AG04450 (cell line): ENCODE data around the gene ZBTB7C. TPM values are rescaled to one million over a fixed set of nuclear protein-coding genes. Genes with fewer than 3 reads are reported as not detected.

ENCODE experiments used
- CTCF ChIA-PET: fragments of 300-600, 350-600 bp; formaldehyde crosslinking; extraction: SDS; loops from one replicate; lab custom pipeline; 2022; ENCODE audit warnings: antibody characterized with exemption, inconsistent platforms; lab: Charles Lee
- POLR2A ChIA-PET: fragments of 350-600 bp; formaldehyde crosslinking; extraction: SDS; loops from one replicate; lab custom pipeline; 2021; ENCODE audit warnings: antibody characterized with exemption, inconsistent platforms; lab: Yijun Ruan, JAX
- DNase-seq: peaks from one replicate; pipeline ENCODE4 v3.0.0-alpha.2; 2011; ENCODE audit warnings: low read depth, low spot score
- H3K27ac ChIP-seq: one replicate; pipeline ENCODE4 v1.5.1; 2012; ENCODE audit warnings: low read depth, low read length, control low read depth
- H3K27me3 ChIP-seq: one replicate; pipeline ENCODE4 v1.6.0; 2012; ENCODE audit warnings: low read length; ENCODE audit not compliant: control insufficient read depth, insufficient read depth
- H3K4me3 ChIP-seq: 2 replicates; pipeline ENCODE4 v1.5.1; 2011; ENCODE audit warnings: mild to moderate bottlenecking, low read depth, low read length, control low read depth
- H3K9me3 ChIP-seq: 2 replicates; pipeline ENCODE4 v1.5.1; 2012; ENCODE audit warnings: low read length; ENCODE audit not compliant: control insufficient read depth, insufficient read depth
- polyA plus RNA-seq: library from polyadenylated mRNA; depleted of rRNA; stranded (reverse); fragments of >200 nt; gene quantifications from 2 replicates; pipeline ENCODE4 v1.2.3, GENCODE V29; 2011
- TF ChIP-seq, protein P1 (sequence below): IDR thresholded peaks from 2 replicates; pipeline ENCODE4 v1.5.1; 2011; ENCODE audit warnings: low read depth, low read length, control low read depth, inconsistent platforms

Gene ZBTB7C
- polyA plus RNA-seq, 1 experiment: not detected

DNA sequence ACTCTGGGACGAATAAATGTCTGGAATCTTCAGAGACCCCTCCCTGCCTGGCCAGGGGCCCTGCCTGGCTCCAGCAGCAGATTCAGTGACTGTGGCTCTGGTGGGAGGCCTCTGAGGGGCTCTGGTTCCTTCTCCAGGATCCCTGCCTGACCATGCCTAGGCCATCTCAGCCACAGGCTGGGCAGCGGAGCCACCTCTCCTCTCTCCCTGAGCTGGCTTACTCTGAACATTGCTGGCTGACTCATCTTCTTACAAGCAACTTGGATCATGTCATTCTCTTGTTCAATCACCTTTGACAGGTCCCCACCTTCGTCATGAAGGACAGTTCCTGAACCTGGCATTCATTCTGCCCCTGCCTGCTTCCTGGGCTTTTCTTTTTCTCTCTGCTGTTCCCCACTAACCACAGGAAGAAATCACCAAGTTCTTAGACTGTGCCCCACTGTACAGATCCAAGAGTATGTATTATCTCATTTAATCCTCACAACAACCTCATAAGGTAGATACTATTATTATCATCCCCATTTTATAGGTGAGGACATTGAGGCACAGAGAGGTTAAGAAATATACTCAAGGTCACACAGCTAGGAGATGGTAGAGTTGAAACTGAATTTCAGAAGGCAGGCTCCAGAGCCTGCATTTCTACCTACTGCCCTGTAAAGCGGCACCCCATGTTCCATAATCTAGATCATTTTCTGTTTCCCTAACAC is 323.2 kb downstream of the ZBTB7C start:
- no peaks in the 10 kb centered on the region for H3K9me3 ChIP-seq
- no peaks in the 10 kb centered on the region for H3K27me3 ChIP-seq
- ChIA-PET CTCF (no interaction called here), POLR2A (no interaction called here)
- H3K27ac ChIP-seq: no peak overlapping the region
- TF ChIP-seq, protein P1, sequence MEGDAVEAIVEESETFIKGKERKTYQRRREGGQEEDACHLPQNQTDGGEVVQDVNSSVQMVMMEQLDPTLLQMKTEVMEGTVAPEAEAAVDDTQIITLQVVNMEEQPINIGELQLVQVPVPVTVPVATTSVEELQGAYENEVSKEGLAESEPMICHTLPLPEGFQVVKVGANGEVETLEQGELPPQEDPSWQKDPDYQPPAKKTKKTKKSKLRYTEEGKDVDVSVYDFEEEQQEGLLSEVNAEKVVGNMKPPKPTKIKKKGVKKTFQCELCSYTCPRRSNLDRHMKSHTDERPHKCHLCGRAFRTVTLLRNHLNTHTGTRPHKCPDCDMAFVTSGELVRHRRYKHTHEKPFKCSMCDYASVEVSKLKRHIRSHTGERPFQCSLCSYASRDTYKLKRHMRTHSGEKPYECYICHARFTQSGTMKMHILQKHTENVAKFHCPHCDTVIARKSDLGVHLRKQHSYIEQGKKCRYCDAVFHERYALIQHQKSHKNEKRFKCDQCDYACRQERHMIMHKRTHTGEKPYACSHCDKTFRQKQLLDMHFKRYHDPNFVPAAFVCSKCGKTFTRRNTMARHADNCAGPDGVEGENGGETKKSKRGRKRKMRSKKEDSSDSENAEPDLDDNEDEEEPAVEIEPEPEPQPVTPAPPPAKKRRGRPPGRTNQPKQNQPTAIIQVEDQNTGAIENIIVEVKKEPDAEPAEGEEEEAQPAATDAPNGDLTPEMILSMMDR: no peak
- H3K4me3 ChIP-seq: no peak overlapping the region
- DNase-seq: no peak

DNA sequence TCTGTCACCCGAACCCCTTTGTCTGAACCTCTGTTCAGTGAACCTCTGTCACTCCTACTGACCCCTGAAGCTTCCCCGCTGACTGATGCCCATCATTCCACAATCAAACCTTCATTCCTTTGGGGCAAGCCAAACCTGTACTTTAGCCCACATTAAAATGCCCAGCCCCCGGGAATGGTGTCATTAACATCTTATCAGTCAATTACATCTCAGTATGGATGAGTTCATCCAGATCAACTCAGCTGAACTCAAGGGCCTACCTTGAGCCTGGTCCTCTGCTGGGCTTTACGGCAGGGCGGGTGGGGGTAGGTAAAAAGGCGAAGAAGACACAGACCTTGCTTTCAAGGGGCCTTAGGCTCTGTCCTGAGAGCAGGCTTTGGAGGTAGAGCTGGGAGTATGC is 324.3 kb downstream of the ZBTB7C start:
- Histone ChIP-seq H3K9me3 (no peaks in the 10 kb centered on the region), H3K4me3 (no peak overlapping the region), H3K27me3 (no peaks in the 10 kb centered on the region), H3K27ac (no peak overlapping the region)
- ChIA-PET CTCF (no interaction called here), POLR2A (no interaction called here)
- no peak for DNase-seq
- TF ChIP-seq, protein P1: no peak

DNA sequence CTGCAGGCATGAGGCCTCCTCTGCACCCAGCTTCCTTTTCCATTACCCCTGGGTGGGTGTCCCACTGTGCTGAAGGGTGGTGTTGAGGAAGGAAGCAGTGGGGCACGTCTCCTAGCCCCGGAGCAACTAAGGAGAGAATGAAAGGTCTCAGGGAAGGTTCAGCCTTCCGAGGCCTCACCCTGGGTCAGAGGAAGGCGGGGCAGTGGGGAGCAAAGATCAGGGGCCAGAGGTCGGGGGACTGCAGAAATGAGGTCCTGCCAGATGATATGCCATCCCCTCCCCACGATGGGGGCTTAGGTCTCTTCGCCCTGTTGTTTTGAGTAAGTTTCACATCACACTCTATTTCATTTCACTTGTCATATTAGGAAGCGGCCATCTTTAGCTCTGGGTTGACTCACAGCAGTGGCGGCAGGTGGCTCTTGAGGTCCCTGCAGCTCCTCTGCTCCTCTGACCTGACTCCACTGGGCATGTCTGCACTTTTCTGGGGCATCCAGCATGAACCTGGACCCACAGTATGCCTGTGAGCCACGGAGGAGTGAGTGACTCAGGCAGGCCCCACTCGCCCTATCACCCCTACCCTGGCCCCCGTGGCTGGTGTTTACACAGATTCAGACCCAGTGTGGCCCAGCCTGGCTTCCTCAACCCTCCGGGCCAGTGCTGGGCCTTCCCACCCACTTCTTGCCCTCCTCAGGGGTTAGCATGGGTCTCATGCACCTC is 325.0 kb downstream of the ZBTB7C start:
- no peak for DNase-seq
- Histone ChIP-seq H3K4me3 (no peak overlapping the region), H3K27ac (no peak overlapping the region), H3K9me3 (no peaks in the 10 kb centered on the region), H3K27me3 (no peaks in the 10 kb centered on the region)
- ChIA-PET CTCF (no interaction called here), POLR2A (no interaction called here)
- TF ChIP-seq, protein P1: no peak

DNA sequence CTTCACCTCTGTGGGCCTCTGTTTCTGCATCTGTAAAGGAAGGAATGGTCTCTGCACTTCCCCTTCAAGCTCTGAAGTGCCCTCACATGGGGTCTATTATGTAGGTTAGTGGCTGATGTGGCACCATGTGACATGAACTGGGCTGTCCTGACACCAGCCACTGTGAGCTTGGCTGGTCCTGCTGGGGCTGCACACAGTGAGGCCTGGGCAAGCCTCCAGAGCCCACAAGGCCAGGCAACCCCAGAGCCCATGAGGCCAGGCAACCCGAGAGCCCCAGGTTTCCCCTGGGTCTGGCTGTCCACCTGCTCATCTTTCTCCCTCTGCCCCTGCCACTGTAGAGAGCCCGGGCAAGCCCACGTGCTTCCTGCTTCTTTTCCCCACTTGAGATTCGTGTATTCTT is 328.6 kb downstream of the ZBTB7C start:
- POLR2A ChIA-PET: no interaction called here
- H3K4me3 ChIP-seq: no peak overlapping the region
- no peaks in the 10 kb centered on the region for H3K27me3 ChIP-seq
- H3K9me3 ChIP-seq: no peaks in the 10 kb centered on the region
- CTCF ChIA-PET: no interaction called here
- TF ChIP-seq, protein P1: no peak
- DNase-seq: no peak
- H3K27ac ChIP-seq: no peak overlapping the region

DNA sequence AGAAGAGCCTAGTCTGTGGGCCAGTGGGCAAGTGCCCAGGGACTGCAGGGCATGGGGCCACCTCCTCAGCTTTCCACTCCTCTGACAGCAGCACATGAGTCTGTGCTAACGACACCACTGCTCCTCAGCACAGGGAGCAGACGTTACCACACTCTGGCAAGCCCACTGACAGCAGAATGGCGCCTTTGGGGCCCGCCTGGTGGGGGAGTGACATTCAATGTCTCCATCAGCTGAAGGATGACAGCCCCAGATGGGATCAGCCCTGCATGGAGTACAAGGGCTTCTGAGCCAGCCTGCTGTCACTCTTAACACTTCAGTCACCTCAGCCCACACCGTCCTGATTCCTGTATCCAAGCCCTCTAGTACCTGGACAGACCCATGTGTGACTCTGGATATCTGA is 329.3 kb downstream of the ZBTB7C start:
- TF ChIP-seq, protein P1: no peak
- H3K27ac ChIP-seq: no peak overlapping the region
- no peaks in the 10 kb centered on the region for H3K27me3 ChIP-seq
- ChIA-PET POLR2A (no interaction called here), CTCF (no interaction called here)
- no peak overlapping the region for H3K4me3 ChIP-seq
- no peak for DNase-seq
- H3K9me3 ChIP-seq: no peaks in the 10 kb centered on the region
